COLO668 (cell line): ENCODE data around the gene MPRIP.
"Not testable (repeated sequence)": the region's sequence is repeated elsewhere in the genome, so short reads cannot be mapped to it uniquely, and the experiment has no call there.

Experiments used
- DNase-seq: peaks from one replicate; lab custom pipeline; 2025; ENCODE audit not compliant: unreplicated experiment; lab: John Stamatoyannopoulos, UW

The MPRIP gene

GRCh38 chr17:17125136-17126084 lies 83.2 kb downstream of the MPRIP start:
- no peak for DNase-seq

GRCh38 chr17:17126131-17127110 lies 84.2 kb downstream of the MPRIP start:
- DNase-seq: no peak

GRCh38 chr17:17127156-17127555 lies 84.9 kb downstream of the MPRIP start:
- DNase-seq: no peak

- DNase-seq: no peak
Measured at GRCh38 chr17:17127730-17128291, 85.6 kb downstream of the MPRIP start.

- DNase-seq: no peak
Measured at GRCh38 chr17:17128476-17129075, 86.3 kb downstream of the MPRIP start.

- DNase-seq: peak; percentile 46
Measured at GRCh38 chr17:17129466-17129865, 87.2 kb downstream of the MPRIP start.

GRCh38 chr17:17130077-17130844 lies 88.0 kb downstream of the MPRIP start:
- no peak for DNase-seq

- no peak for DNase-seq
Measured at GRCh38 chr17:17131839-17132238, 89.6 kb downstream of the MPRIP start.

- no peak for DNase-seq
Measured at GRCh38 chr17:17132746-17133145, 90.5 kb downstream of the MPRIP start.

GRCh38 chr17:17134051-17134956 lies 92.0 kb downstream of the MPRIP start:
- no peak for DNase-seq

GRCh38 chr17:17134957-17135333 lies 92.7 kb downstream of the MPRIP start:
- DNase-seq: peak; percentile 25

GRCh38 chr17:17136221-17136620 lies 94.0 kb downstream of the MPRIP start:
- not testable (repeated sequence) for DNase-seq

- no peak for DNase-seq
Measured at GRCh38 chr17:17137731-17138585, 95.7 kb downstream of the MPRIP start.

- DNase-seq: peak; percentile 79
Measured at GRCh38 chr17:17139972-17140589, 97.8 kb downstream of the MPRIP start.

- DNase-seq: no peak
Measured at GRCh38 chr17:17140590-17140980, 98.3 kb downstream of the MPRIP start.

GRCh38 chr17:17141279-17141678 lies 99.0 kb downstream of the MPRIP start:
- DNase-seq: no peak

GRCh38 chr17:17141860-17142552 lies 99.7 kb downstream of the MPRIP start:
- peak; percentile 19 for DNase-seq
